Endothelial cell of umbilical vein (primary cell): ENCODE measurements around the gene AMDHD2. TPM values are rescaled to one million over a fixed set of nuclear protein-coding genes. Genes with fewer than 3 reads are reported as not detected.

Experiments used
- BruUV-seq: library from RNA; stranded (reverse); fragments of 400-500 nt; replicated peaks from 2 replicates; lab custom pipeline; 2021; lab: Mats Ljungman, UMichigan
- CTCF ChIA-PET: fragments of 300-600, 350-600 bp; sonication (Branson Sonifier 250); formaldehyde crosslinking; loops from one replicate; lab custom pipeline; 2021; ENCODE audit warnings: antibody characterized with exemption, inconsistent platforms; lab: Charles Lee
- POLR2A ChIA-PET: fragments of 300-600, 350-600 bp; sonication (Branson Sonifier 250); formaldehyde crosslinking; loops from one replicate; lab custom pipeline; 2021; ENCODE audit warnings: antibody characterized with exemption, inconsistent platforms; lab: Charles Lee
- DNase-seq: peaks from one replicate; pipeline ENCODE4 v3.0.0-alpha.2; 2011; ENCODE audit warnings: low read depth, low spot score
- FAIRE-seq: peaks from 2 replicates; lab custom pipeline; 2011; peaks lifted over from hg19 to GRCh38; lab: Jason Lieb, UNC
- H2AFZ ChIP-seq: 2 replicates; pipeline ENCODE4 v1.6.0; 2012; ENCODE audit warnings: low read depth, low read length, control low read depth, inconsistent platforms
- H3K27ac ChIP-seq: 2 replicates; pipeline ENCODE4 v1.5.1; 2011; ENCODE audit warnings: low read depth, mild to moderate bottlenecking, control low read depth, low read length, moderate library complexity; ENCODE audit not compliant: insufficient read depth
- H3K27me3 ChIP-seq, 2 experiments: 2 replicates each; pipeline versions ENCODE4 v1.6.0 to v1.6.1; 2011; ENCODE audit warnings: low read length in 2 of 2, mixed read lengths in 1 of 2; ENCODE audit not compliant: control insufficient read depth in 2 of 2, insufficient read depth in 2 of 2
- H3K36me3 ChIP-seq, 2 experiments: 2 replicates in 1 of 2; 3 replicates in 1 of 2; pipeline ENCODE4 v1.5.1; 2011; ENCODE audit warnings: low read length in 2 of 2, mild to moderate bottlenecking in 1 of 2, moderate library complexity in 1 of 2; ENCODE audit not compliant: control insufficient read depth in 2 of 2, insufficient read depth in 2 of 2; ENCODE audit errors: extremely low read depth in 1 of 2
- H3K4me1 ChIP-seq: 3 replicates; pipeline ENCODE4 v1.5.1; 2011; ENCODE audit warnings: mild to moderate bottlenecking, low read length; ENCODE audit not compliant: control insufficient read depth, insufficient read depth; ENCODE audit errors: extremely low read depth
- H3K4me2 ChIP-seq: 2 replicates; pipeline ENCODE4 v1.6.1; 2011; ENCODE audit warnings: low read length, control low read depth, mixed read lengths; ENCODE audit not compliant: insufficient read depth
- H3K4me3 ChIP-seq, 3 experiments: fragments of 200-600 bp in 1 of 3; sonication (generic), shearing (Covaris generic) in 1 of 3; replicated peaks in 1 of 3; 2 replicates each; pipeline ENCODE4 v1.5.1; 2011 to 2016; ENCODE audit warnings: control low read depth in 3 of 3, low read length in 3 of 3, mild to moderate bottlenecking in 2 of 3, inconsistent platforms in 1 of 3, low read depth in 1 of 3, moderate library complexity in 1 of 3; ENCODE audit not compliant: insufficient read depth in 1 of 3
- H3K79me2 ChIP-seq: 2 replicates; pipeline ENCODE4 v1.6.0; 2012; ENCODE audit warnings: low read length, inconsistent platforms; ENCODE audit not compliant: control insufficient read depth, insufficient read depth
- H3K9ac ChIP-seq: replicated peaks from 2 replicates; pipeline ENCODE3; 2011; ENCODE audit warnings: low read length, control low read depth; ENCODE audit not compliant: insufficient read depth; ENCODE audit errors: extremely low read depth
- H3K9me1 ChIP-seq: replicated peaks from 3 replicates; pipeline ENCODE4 v1.6.0; 2011; ENCODE audit warnings: mild to moderate bottlenecking, low read length; ENCODE audit not compliant: control insufficient read depth, insufficient read depth; ENCODE audit errors: extremely low read depth
- H3K9me3 ChIP-seq: replicated peaks from 2 replicates; pipeline ENCODE4 v1.5.1; 2012; ENCODE audit warnings: low read length, inconsistent platforms; ENCODE audit not compliant: control insufficient read depth, insufficient read depth
- H4K20me1 ChIP-seq: replicated peaks from 2 replicates; pipeline ENCODE3; 2011; ENCODE audit warnings: mild to moderate bottlenecking, low read length; ENCODE audit not compliant: control insufficient read depth, insufficient read depth; ENCODE audit errors: extremely low read depth
- CTCF ChIP-seq, 2 donors: IDR thresholded peaks; 1 replicate in 1 of 2; 2 replicates in 1 of 2; pipeline ENCODE4 v1.5.1; 2011; ENCODE audit warnings: low read length in 2 of 2, mild to moderate bottlenecking in 2 of 2, moderate library complexity in 2 of 2, control low read depth in 1 of 2, inconsistent platforms in 1 of 2, low read depth in 1 of 2; ENCODE audit not compliant: insufficient read depth in 1 of 2; ENCODE audit errors: extremely low read depth in 1 of 2
- EZH2 ChIP-seq: IDR thresholded peaks from 2 replicates; pipeline ENCODE4 v1.6.1; 2012; ENCODE audit warnings: borderline replicate concordance, low read depth, mild to moderate bottlenecking, moderate library complexity, low read length, inconsistent platforms; ENCODE audit not compliant: severe bottlenecking
- FOS ChIP-seq: IDR thresholded peaks from 2 replicates; pipeline ENCODE4 v1.6.1; 2011; ENCODE audit warnings: mild to moderate bottlenecking, low read length, moderate library complexity, borderline replicate concordance; ENCODE audit not compliant: insufficient read depth
- GATA2 ChIP-seq: IDR thresholded peaks from 2 replicates; pipeline ENCODE4 v1.7.0; 2011; ENCODE audit warnings: low read depth, mild to moderate bottlenecking, moderate library complexity, mixed read lengths, low read length; ENCODE audit not compliant: insufficient read length, insufficient read depth
- MYC ChIP-seq: IDR thresholded peaks from one replicate; pipeline ENCODE4 v1.6.1; 2011; ENCODE audit warnings: mild to moderate bottlenecking, low read depth, low read length
- POLR2A ChIP-seq: IDR thresholded peaks from 2 replicates; pipeline ENCODE4 v1.6.1; 2012; ENCODE audit warnings: low read depth, mild to moderate bottlenecking, control low read depth, low read length
- POLR2AphosphoS5 ChIP-seq: IDR thresholded peaks from 2 replicates; pipeline ENCODE4 v1.6.1; 2012; ENCODE audit warnings: low read depth, mild to moderate bottlenecking, control low read depth, low read length, moderate library complexity; ENCODE audit not compliant: insufficient read depth
- dilution Hi-C: fragments of 300-500 bp; cut with MboI; formaldehyde crosslinking; loops from one replicate; pipeline ENCODE4 v1.15.0; 2019; ENCODE audit warnings: low sequenced_read_pairs; ENCODE audit not compliant: extremely low pct_ligation_motif_present
- intact Hi-C: fragments of 100-400 bp; cut with micrococcal nuclease; formaldehyde crosslinking; loops from one replicate; pipeline ENCODE4 v1.10.0; 2022
- polyA plus RNA-seq, 4 experiments: library from polyadenylated mRNA; depleted of rRNA in 3 of 4; stranded (reverse) in 3 of 4; unstranded in 1 of 4; fragments of >200 nt; gene quantifications; 2 replicates each; pipeline versions ENCODE4 v1.2.1 to v1.2.3, GENCODE V29; 2011 to 2012; ENCODE audit warnings: missing spikeins in 1 of 4
- total RNA-seq: library from RNA; stranded (reverse); gene quantifications from 2 replicates; pipeline ENCODE4 v1.2.3, GENCODE V29; 2021
- TF ChIP-seq, protein P1 (sequence below): IDR thresholded peaks from 2 replicates; pipeline ENCODE4 v1.6.1; 2011; ENCODE audit not compliant: insufficient read depth, insufficient read length

The AMDHD2 gene
- total and polyA plus RNA-seq, 2 donors (not counting 3 experiments of a cell fraction or from before 2014, with no cell fraction given), result 39.4 to 59.5 TPM

- no peaks in the 10 kb centered on the region for H3K9me1 ChIP-seq
- no peak for DNase-seq
- no peaks in the 10 kb centered on the region for H3K36me3 ChIP-seq
- H3K4me2 ChIP-seq, result no peak overlapping the region
- no peak overlapping the region for H3K9ac ChIP-seq
- no peak overlapping the region for H3K4me3 ChIP-seq
- intact Hi-C loops (loop anchor here (1.0 kb wide), 1 partner anchor 25 kb away; no protein-coding TSS in a partner anchor), dilution Hi-C loops (no loop called here)
- H3K27me3 ChIP-seq, result no peaks in the 10 kb centered on the region
- TF ChIP-seq FOS (no peak), CTCF (IDR thresholded peaks at IDR 0.05; ENCODE audit: extremely low read depth in 1 of 2, insufficient read depth in 1 of 2, low read depth in 1 of 2, low read length in 2 of 2) (no peak), EZH2 (no peak), POLR2AphosphoS5 (no peak), MYC (no peak), POLR2A (no peak), GATA2 (no peak)
- TF ChIP-seq, protein P1, sequence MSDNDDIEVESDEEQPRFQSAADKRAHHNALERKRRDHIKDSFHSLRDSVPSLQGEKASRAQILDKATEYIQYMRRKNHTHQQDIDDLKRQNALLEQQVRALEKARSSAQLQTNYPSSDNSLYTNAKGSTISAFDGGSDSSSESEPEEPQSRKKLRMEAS, result no peak
- POLR2A ChIA-PET, result no interaction called here
- CTCF ChIA-PET, result interaction anchor here (1.2 to 3.0 kb wide), 2 partner anchors 12 to 14 kb away, joined by 7 to 14 read pairs; partner anchors contain the start of gene TBC1D24
- peaks cover 6% of the 10 kb centered on the region for H3K79me2 ChIP-seq
- H4K20me1 ChIP-seq, result no peaks in the 10 kb centered on the region
- no peak overlapping the region for H2AFZ ChIP-seq
- H3K9me3 ChIP-seq, result no peaks in the 10 kb centered on the region
- no peak for FAIRE-seq
- H3K27ac ChIP-seq, result no peak overlapping the region
- no peaks in the 10 kb centered on the region for H3K4me1 ChIP-seq
- BruUV-seq, result no TSS peak
These were observed 33.3 kb upstream of the AMDHD2 start for GRCh38 chr16:2486645-2487516.
